ENCODE data around the gene PCED1A.

The PCED1A gene

DNA sequence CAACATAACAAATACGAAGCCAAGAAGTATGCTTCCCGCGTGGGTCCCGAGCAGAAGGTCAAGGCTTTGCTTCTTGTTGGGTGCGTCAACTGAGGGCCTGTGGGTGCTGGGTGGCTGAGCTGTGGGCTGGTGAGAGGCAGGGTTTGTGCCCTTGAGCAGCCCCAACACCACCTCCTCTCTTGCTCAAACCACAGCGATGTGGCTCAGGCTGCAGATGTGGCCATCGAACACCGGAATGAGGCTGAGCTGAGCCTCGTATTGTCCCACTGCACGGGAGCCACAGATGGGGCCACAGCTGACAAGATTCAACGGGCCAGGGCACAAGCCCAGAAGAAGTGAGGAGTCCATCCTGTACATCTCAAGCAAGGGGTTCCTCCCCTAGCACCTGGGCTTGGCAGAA is 25.8 kb upstream of the PCED1A start:
- no peaks in the 10 kb centered on the region; the same call in 1 of the 2 replicates for H3F3A ChIP-seq (ENCODE audit: low read depth)
- H3K9ac ChIP-seq (ENCODE audit: low read depth, low read length, poor library complexity, severe bottlenecking) = no peak overlapping the region
- no peak overlapping the region for H2AFZ ChIP-seq (ENCODE audit: low read length)
- peaks cover 13% of the 10 kb centered on the region; the same call in 1 of the 2 replicates for H3K36me3 ChIP-seq (ENCODE audit: insufficient read depth, low read length)
- no peaks in the 10 kb centered on the region for H4K20me1 ChIP-seq (ENCODE audit: insufficient read depth, low read length, poor library complexity, severe bottlenecking)
- no peaks in the 10 kb centered on the region for H3K9me3 ChIP-seq (ENCODE audit: insufficient read depth, low read depth, low read length)
- no peak overlapping the region for H3K4me2 ChIP-seq (ENCODE audit: low read depth, low read length, poor library complexity, severe bottlenecking)
- H3K4me3 ChIP-seq (ENCODE audit: low read length, poor library complexity, severe bottlenecking) = no peak overlapping the region
- TF ChIP-seq EZH2phosphoT487 (IDR thresholded peaks at IDR 0.05; ENCODE audit: borderline replicate concordance) = no peak
- TF ChIP-seq CTCF (conservative IDR thresholded peaks at IDR 0.05; ENCODE audit: low read length) = no peak
- H3K27me3 ChIP-seq (ENCODE audit: insufficient read depth, low read length, poor library complexity, severe bottlenecking) = no peaks in the 10 kb centered on the region
- H3K79me2 ChIP-seq (ENCODE audit: insufficient read depth, low read length) = no peaks in the 10 kb centered on the region
- peaks cover 20% of the 10 kb centered on the region for H3K4me1 ChIP-seq (ENCODE audit: insufficient read depth, low read length, poor library complexity, severe bottlenecking)
- H3K9me2 ChIP-seq (replicated peaks; ENCODE audit: low read depth, low read length) = no peaks in the 10 kb centered on the region

DNA sequence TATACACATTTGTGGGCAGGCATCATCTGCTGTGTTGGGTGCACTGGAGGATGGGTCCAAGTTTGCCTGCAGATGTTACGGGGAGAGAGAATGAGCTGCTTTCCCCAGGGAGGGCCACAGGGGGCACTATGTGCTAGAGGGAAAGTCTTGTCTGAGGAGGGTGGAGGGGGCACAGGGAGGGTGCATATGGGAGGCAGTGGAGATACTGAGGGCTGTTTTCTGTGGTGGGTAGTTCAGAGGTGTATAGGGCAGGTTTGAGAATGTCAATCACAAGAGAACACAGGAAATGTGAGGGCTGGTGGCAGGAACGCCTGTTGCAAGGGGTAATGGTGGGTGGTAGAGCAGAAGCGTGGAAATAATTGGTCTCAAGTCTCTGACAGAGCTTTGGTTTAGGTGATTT is 25.2 kb upstream of the PCED1A start:
- H3K4me1 ChIP-seq (ENCODE audit: insufficient read depth, low read length, poor library complexity, severe bottlenecking) = peaks cover 14% of the 10 kb centered on the region
- TF ChIP-seq EZH2phosphoT487 (IDR thresholded peaks at IDR 0.05; ENCODE audit: borderline replicate concordance) (no peak), CTCF (conservative IDR thresholded peaks at IDR 0.05; ENCODE audit: low read length) (peak; percentile 65)
- no peak overlapping the region for H3K4me3 ChIP-seq (ENCODE audit: low read length, poor library complexity, severe bottlenecking)
- H3K9ac ChIP-seq (ENCODE audit: low read depth, low read length, poor library complexity, severe bottlenecking) = no peak overlapping the region
- no peaks in the 10 kb centered on the region for H3K27me3 ChIP-seq (ENCODE audit: insufficient read depth, low read length, poor library complexity, severe bottlenecking)
- H4K20me1 ChIP-seq (ENCODE audit: insufficient read depth, low read length, poor library complexity, severe bottlenecking) = no peaks in the 10 kb centered on the region
- no peak overlapping the region for H2AFZ ChIP-seq (ENCODE audit: low read length)
- no peaks in the 10 kb centered on the region; the same call in 1 of the 2 replicates for H3F3A ChIP-seq (ENCODE audit: low read depth)
- H3K9me3 ChIP-seq (ENCODE audit: insufficient read depth, low read depth, low read length) = no peaks in the 10 kb centered on the region
- no peak overlapping the region for H3K4me2 ChIP-seq (ENCODE audit: low read depth, low read length, poor library complexity, severe bottlenecking)
- peaks cover 18% of the 10 kb centered on the region; the same call in 1 of the 2 replicates for H3K36me3 ChIP-seq (ENCODE audit: insufficient read depth, low read length)
- no peaks in the 10 kb centered on the region for H3K9me2 ChIP-seq (replicated peaks; ENCODE audit: low read depth, low read length)
- H3K79me2 ChIP-seq (ENCODE audit: insufficient read depth, low read length) = no peaks in the 10 kb centered on the region

GRCh38 chr20:2865101-2865500 is 24.6 kb upstream of the PCED1A start:
- H3K27me3 ChIP-seq (ENCODE audit: insufficient read depth, low read length, poor library complexity, severe bottlenecking) = no peaks in the 10 kb centered on the region
- no peak overlapping the region for H3K4me2 ChIP-seq (ENCODE audit: low read depth, low read length, poor library complexity, severe bottlenecking)
- no peaks in the 10 kb centered on the region for H4K20me1 ChIP-seq (ENCODE audit: insufficient read depth, low read length, poor library complexity, severe bottlenecking)
- no peaks in the 10 kb centered on the region for H3K79me2 ChIP-seq (ENCODE audit: insufficient read depth, low read length)
- H3K36me3 ChIP-seq (ENCODE audit: insufficient read depth, low read length) = peaks cover 18% of the 10 kb centered on the region; the same call in 1 of the 2 replicates
- peaks cover 13% of the 10 kb centered on the region for H3K4me1 ChIP-seq (ENCODE audit: insufficient read depth, low read length, poor library complexity, severe bottlenecking)
- no peak overlapping the region for H3K4me3 ChIP-seq (ENCODE audit: low read length, poor library complexity, severe bottlenecking)
- H3F3A ChIP-seq (ENCODE audit: low read depth) = no peaks in the 10 kb centered on the region; the same call in 1 of the 2 replicates
- H2AFZ ChIP-seq (ENCODE audit: low read length) = no peak overlapping the region
- no peaks in the 10 kb centered on the region for H3K9me2 ChIP-seq (replicated peaks; ENCODE audit: low read depth, low read length)
- H3K9me3 ChIP-seq (ENCODE audit: insufficient read depth, low read depth, low read length) = no peaks in the 10 kb centered on the region
- TF ChIP-seq CTCF (conservative IDR thresholded peaks at IDR 0.05; ENCODE audit: low read length) = no peak
- no peak for TF ChIP-seq EZH2phosphoT487 (IDR thresholded peaks at IDR 0.05; ENCODE audit: borderline replicate concordance)
- H3K9ac ChIP-seq (ENCODE audit: low read depth, low read length, poor library complexity, severe bottlenecking) = no peak overlapping the region
